GM19351 (cell line): Measurements from ENCODE around the gene GMCL2.
"Not testable (repeated sequence)": the region's sequence is repeated elsewhere in the genome, so short reads cannot be mapped to it uniquely, and the experiment has no call there.

Source experiments
- ATAC-seq: cut with Tn5 transposase; IDR thresholded peaks from one replicate; pipeline ENCODE4 v1.9.1; 2021; ENCODE audit warnings: mild to moderate bottlenecking, moderate library complexity; ENCODE audit not compliant: unreplicated experiment

The GMCL2 gene, protein sequence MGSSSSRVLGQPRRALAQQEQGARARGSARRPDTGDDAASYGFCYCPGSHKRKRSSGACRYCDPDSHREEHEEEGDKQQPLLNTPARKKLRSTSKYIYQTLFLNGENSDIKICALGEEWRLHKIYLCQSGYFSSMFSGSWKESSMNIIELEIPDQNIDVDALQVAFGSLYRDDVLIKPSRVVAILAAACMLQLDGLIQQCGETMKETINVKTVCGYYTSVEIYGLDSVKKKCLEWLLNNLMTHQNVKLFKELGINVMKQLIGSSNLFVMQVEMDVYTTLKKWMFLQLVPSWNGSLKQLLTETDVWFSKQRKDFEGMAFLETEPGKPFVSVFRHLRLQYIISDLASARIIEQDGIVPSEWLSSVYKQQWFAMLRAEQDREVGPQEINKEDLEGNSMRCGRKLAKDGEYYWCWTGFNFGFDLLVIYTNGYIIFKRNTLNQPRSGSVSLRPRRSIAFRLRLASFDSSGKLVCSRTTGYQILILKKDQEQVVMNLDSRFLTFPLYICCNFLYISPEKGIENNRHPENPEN

GRCh38 chr5:178187014-178187413, at the start of gene GMCL2:
TSS of gene GMCL2 (minus strand) at chr5:178187371. CDS start at chr5:178187299, 72 bp downstream.
- no peak for ATAC-seq

DNA sequence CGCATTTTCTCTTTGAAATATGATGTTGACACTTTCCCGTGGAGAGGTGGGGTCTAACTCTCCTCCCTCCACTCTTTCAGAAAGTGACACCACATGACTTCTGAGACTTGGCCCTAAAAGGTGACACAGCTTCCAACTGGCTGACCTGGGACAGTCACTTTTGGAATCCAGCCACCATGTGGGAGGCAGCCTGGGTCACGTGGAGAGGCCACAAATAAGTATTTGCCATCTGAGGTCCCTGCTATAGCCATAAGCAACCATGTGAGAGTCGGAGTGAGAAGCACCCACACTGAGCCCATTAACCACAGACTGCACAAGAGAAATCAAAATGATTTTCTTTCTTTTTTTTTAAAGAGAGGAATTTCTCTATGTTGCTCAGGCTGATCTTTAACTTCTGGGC, 49.5 kb upstream of the GMCL2 start:
- no peak for ATAC-seq

GRCh38 chr5:178236126-178236525, 49.0 kb upstream of the GMCL2 start:
- ATAC-seq, result no peak

DNA sequence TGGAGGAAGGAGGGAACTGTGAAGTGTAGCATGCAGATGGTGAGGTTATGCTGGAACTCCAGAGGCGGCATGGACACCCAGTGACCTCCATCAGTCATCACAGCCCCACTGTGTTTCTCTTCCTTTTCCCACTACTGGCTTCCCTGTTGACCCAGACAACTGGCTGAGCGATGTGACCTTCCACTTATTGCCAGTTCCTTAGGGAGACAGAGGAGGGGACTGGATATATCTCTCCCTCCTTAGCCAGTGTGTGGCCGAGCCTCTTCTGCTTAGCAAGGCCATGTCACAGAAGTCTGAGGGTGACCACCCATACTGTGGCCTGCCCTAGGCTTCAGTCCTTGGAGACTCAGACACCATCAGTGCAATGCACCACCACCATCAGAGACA, 48.4 kb upstream of the GMCL2 start:
- ATAC-seq, result no peak

GRCh38 chr5:178234750-178235587, 47.8 kb upstream of the GMCL2 start:
- ATAC-seq, result peak; percentile 22

DNA sequence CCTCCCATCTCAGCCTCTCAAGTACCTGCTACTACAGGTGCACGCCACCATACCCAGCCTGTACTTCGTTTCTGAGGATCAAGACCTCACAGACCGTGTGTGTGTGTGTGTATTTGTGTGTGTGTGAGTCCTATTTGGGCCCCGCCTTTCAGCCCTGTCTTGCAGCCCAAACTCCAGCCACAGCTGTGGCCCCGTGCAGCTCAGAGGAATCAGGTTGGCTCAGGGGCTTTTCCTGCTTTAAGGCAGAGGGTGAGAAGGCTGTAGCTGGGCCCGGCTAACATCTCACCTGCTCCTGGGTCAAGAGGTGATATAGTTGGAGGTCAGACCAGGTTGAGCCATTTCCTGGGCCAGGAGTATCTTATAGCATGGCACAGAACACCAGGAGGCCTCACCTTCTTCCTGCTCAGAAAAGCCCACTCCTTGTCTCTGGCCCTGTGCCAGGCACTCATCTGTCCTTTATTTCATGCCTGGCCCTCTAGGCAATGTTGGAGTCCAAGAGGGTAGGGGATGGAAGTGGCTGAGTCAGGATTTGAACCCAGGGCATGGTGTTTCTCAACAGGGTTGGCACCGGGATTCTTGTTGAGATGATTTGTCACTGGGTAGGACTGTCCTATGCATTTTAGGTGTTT, 47.1 kb upstream of the GMCL2 start:
- ATAC-seq, result no peak

DNA sequence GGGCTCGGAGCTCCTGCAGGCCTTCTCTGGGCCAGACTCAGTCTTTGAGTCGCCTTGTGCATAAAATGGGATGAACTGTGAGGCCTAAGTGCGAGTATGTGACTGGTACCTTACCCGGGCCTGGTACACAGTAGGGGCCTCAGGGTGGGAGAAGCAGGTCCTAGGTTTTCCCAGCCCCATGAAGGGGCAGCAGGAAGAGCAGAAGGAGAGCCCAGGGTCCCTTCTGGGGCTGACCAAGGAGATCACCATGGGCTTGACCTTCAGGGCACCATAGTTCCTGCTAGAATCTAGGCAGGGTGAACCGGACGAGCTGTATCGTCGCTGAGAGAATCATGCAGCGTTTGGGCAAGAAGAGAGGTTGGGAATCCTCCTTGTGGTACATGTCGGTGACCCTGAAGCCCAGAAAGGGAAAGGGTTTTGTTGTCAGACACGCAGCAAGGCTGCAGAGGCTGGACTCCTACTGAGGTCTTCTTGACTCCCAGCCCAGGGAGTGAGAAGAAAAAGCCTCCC, 45.8 kb upstream of the GMCL2 start:
- ATAC-seq, result no peak

DNA sequence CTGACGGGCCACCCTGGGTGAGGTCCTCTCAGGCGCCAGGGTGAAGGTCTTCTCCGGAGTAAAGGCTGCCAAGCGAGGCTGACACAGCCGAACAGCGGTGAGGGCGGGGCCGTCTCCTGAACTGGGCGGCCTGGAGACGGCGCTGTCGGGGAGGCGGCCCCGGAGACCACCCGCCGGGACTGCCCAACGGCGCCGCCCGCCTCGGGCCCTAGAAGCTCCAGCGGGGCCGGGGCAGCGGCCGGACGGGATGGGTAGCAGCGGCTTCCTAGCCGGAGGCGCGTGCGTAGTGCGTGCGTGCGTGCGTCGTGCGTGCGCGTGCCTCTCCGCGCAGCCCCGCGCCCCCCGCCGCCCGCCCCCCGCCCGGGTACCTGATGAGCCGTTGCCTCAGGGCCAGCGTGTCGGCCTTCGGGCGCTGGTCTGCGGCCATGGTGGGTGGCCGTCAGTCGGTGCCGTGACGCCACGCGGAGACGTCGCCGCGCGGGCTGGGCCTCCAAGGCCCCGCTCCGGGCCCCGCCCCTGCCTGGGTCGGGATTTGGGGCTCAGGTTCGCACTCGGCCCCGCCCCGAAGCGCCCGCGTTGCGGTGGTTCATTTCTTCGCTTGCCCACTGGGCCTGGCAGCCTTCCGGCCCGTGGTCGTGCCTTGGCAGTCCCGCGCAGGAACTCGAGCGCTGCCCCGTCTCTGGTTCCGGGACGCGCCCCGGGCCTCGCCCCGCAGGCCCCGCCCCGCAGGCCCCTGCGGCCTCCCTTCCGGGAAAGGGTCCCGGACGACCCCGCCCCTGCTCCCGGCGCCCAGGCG, 45.2 kb upstream of the GMCL2 start, which contains the start of gene PHYKPL:
TSS of gene PHYKPL (minus strand) at position 679 of the 796 bp plus-strand sequence. CDS start at position 427, 252 bp downstream.
- peak; percentile 69 for ATAC-seq

GRCh38 chr5:178231539-178232123, 44.5 kb upstream of the GMCL2 start:
- ATAC-seq, result peak; percentile 1

DNA sequence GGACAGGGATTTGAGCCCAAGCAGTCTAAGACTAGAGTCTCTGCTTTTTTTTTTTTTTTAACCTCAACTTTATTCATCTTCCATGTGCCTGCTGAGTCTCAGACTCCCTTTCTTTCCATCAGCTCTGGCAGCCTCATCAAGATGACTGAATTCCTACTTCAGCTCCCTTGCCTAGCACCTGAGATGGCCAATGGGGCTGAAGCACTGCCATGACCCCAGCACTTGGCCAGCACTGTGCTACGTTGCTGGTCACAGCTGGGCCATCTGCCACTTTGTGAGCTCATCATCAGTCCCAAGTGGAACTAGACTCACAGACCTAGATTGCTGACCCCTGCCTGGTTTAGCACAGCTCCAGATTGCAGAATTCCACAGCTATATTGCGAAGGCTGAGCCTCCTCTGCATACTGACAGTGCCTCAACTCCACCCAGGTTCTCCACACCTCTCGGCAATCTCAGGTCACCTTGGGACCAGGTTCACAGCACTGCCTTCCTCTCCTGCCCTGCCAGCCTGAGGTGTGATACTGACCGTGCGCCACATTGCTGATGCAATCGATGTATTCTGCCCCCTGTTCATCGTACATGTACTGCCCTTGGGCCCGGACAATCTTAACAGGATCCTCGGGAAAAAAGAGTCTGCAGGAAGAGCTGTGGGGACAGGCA, 43.8 kb upstream of the GMCL2 start:
- ATAC-seq, result no peak

GRCh38 chr5:178229861-178230260, 42.7 kb upstream of the GMCL2 start:
- ATAC-seq, result no peak

- not testable (repeated sequence) for ATAC-seq
Observed at GRCh38 chr5:178229111-178229510, 41.9 kb upstream of the GMCL2 start.

- ATAC-seq, result no peak
Observed at GRCh38 chr5:178228609-178229008, 41.4 kb upstream of the GMCL2 start.

GRCh38 chr5:178227929-178228328, 40.8 kb upstream of the GMCL2 start:
- ATAC-seq, result no peak

GRCh38 chr5:178227138-178227659, 40.0 kb upstream of the GMCL2 start:
- no peak for ATAC-seq

GRCh38 chr5:178225174-178225573, 38.0 kb upstream of the GMCL2 start:
- no peak for ATAC-seq

DNA sequence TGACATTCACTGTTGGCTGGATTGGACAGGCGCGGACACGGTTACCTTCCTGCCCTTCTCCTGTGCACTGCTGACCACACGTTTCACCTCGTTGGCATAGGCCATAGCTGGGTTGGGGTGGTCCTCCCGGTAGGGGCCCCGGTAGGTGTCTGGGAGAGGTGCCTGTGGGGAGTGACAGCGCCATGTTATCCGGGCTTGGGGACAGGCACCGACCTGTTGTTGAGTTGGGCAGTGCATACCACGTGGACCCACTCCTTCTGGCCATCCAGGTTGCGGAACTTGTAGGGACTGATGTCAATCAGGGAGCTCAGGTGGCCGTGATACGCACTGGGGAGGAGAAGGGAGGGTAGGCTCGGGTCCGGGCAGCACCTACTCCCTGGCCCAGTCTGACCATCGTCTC, 37.2 kb upstream of the GMCL2 start:
- no peak for ATAC-seq

DNA sequence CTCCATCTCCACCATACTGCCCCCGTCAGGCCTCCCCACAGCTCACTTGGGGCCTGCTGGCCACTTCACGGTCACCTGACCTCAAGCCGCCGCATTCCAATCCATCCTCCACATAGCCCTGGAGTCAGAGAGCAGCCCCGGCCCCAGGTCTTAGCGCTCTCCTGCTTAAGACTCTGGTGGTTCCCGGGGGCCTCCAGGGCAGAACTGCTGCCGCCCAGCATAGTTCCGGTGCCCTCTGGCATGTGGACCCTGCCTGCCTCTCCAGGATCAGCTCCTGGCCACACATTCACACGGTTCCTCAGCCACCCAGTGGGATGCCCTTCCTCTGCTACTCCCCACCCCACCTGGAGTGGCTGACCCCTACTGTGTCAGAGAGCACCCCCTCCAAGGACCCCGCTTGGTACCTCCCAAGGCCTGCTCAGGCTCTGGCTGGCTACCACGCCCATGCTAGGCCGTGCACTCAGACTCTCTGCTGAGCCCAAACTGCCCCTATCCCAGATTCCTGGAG, 36.7 kb upstream of the GMCL2 start:
- no peak for ATAC-seq
